ENCODE measurements around the gene PHACTR4. TPM values are rescaled to one million over a fixed set of nuclear protein-coding genes. Genes with fewer than 3 reads are reported as not detected.

Gene PHACTR4
- total RNA-seq, 2 donors from 2014 or later, result 49.9 to 65.0 TPM

- peaks cover 65% of the 10 kb centered on the region for H3K36me3 ChIP-seq (ENCODE audit: control insufficient read depth, insufficient read depth, low read length)
- H3K27ac Mint-ChIP-seq, result peak overlapping the region; percentile 98
- no peaks in the 10 kb centered on the region for H3K4me1 ChIP-seq (ENCODE audit: control insufficient read depth, insufficient read depth, low read length)
- peak overlapping the region; percentile 99 for H3K4me3 Mint-ChIP-seq
- H3K36me3 Mint-ChIP-seq (ENCODE audit: low read depth), result peaks cover 79% of the 10 kb centered on the region
- DNase-seq, result peak; percentile 67
- H3K27ac ChIP-seq (ENCODE audit: low read depth, low read length), result peak overlapping the region; percentile 84
- 92 to 96% methylated on average over 6 to 8 of the region's 8 CpGs for WGBS, 2 experiments (ENCODE audit: insufficient coverage in 1 of 2, insufficient read length in 1 of 2)
- H3K4me3 ChIP-seq (ENCODE audit: low read length), result peak overlapping the region; percentile 93
- H3K9me3 Mint-ChIP-seq, result peaks cover 2% of the 10 kb centered on the region
- H3K9ac ChIP-seq (ENCODE audit: extremely low read depth, low read length, poor library complexity, severe bottlenecking), result peak overlapping the region; percentile 99
- H3K27me3 Mint-ChIP-seq (ENCODE audit: insufficient read depth), result no peaks in the 10 kb centered on the region
- TF ChIP-seq, protein P1, sequence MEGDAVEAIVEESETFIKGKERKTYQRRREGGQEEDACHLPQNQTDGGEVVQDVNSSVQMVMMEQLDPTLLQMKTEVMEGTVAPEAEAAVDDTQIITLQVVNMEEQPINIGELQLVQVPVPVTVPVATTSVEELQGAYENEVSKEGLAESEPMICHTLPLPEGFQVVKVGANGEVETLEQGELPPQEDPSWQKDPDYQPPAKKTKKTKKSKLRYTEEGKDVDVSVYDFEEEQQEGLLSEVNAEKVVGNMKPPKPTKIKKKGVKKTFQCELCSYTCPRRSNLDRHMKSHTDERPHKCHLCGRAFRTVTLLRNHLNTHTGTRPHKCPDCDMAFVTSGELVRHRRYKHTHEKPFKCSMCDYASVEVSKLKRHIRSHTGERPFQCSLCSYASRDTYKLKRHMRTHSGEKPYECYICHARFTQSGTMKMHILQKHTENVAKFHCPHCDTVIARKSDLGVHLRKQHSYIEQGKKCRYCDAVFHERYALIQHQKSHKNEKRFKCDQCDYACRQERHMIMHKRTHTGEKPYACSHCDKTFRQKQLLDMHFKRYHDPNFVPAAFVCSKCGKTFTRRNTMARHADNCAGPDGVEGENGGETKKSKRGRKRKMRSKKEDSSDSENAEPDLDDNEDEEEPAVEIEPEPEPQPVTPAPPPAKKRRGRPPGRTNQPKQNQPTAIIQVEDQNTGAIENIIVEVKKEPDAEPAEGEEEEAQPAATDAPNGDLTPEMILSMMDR (conservative IDR thresholded peaks at IDR 0.05), result no peak
- no peaks in the 10 kb centered on the region for H3K9me3 ChIP-seq (ENCODE audit: control insufficient read depth, low read length)
- no peaks in the 10 kb centered on the region for H3K27me3 ChIP-seq (ENCODE audit: control insufficient read depth, insufficient read depth, low read length, poor library complexity, severe bottlenecking)
- peaks cover 19% of the 10 kb centered on the region for H3K4me1 Mint-ChIP-seq
Observed at GRCh38 chr1:28509705-28510272, 140.2 kb downstream of the PHACTR4 start.

- no peaks in the 10 kb centered on the region for H3K4me1 ChIP-seq (ENCODE audit: control insufficient read depth, insufficient read depth, low read length)
- TF ChIP-seq, protein P1 (conservative IDR thresholded peaks at IDR 0.05), result no peak
- Mint-ChIP-seq H3K4me3 (peak overlapping the region; percentile 99), H3K27ac (peak overlapping the region; percentile 98), H3K4me1 (peaks cover 19% of the 10 kb centered on the region), H3K27me3 (ENCODE audit: insufficient read depth) (no peaks in the 10 kb centered on the region), H3K9me3 (peaks cover 2% of the 10 kb centered on the region), H3K36me3 (ENCODE audit: low read depth) (peaks cover 80% of the 10 kb centered on the region)
- no peaks in the 10 kb centered on the region for H3K27me3 ChIP-seq (ENCODE audit: control insufficient read depth, insufficient read depth, low read length, poor library complexity, severe bottlenecking)
- DNase-seq, result peak; percentile 74
- WGBS, 2 experiments (ENCODE audit: insufficient coverage in 1 of 2, insufficient read length in 1 of 2), result 87 to 90% methylated on average over 8 of the region's 8 CpGs
- peak overlapping the region; percentile 93 for H3K4me3 ChIP-seq (ENCODE audit: low read length)
- H3K9ac ChIP-seq (ENCODE audit: extremely low read depth, low read length, poor library complexity, severe bottlenecking), result peak overlapping the region; percentile 99
- H3K9me3 ChIP-seq (ENCODE audit: control insufficient read depth, low read length), result no peaks in the 10 kb centered on the region
- H3K27ac ChIP-seq (ENCODE audit: low read depth, low read length), result peak overlapping the region; percentile 84
- peaks cover 65% of the 10 kb centered on the region for H3K36me3 ChIP-seq (ENCODE audit: control insufficient read depth, insufficient read depth, low read length)
Observed at GRCh38 chr1:28510273-28510969, 140.9 kb downstream of the PHACTR4 start.

- Histone ChIP-seq H3K4me1 (ENCODE audit: control insufficient read depth, insufficient read depth, low read length) (no peaks in the 10 kb centered on the region), H3K9ac (ENCODE audit: extremely low read depth, low read length, poor library complexity, severe bottlenecking) (peak overlapping the region; percentile 99), H3K27me3 (ENCODE audit: control insufficient read depth, insufficient read depth, low read length, poor library complexity, severe bottlenecking) (no peaks in the 10 kb centered on the region), H3K27ac (ENCODE audit: low read depth, low read length) (peak overlapping the region; percentile 84), H3K9me3 (ENCODE audit: control insufficient read depth, low read length) (no peaks in the 10 kb centered on the region), H3K36me3 (ENCODE audit: control insufficient read depth, insufficient read depth, low read length) (peaks cover 65% of the 10 kb centered on the region), H3K4me3 (ENCODE audit: low read length) (peak overlapping the region; percentile 93)
- Mint-ChIP-seq H3K36me3 (ENCODE audit: low read depth) (peaks cover 78% of the 10 kb centered on the region), H3K27ac (peak overlapping the region; percentile 98), H3K4me1 (peaks cover 19% of the 10 kb centered on the region), H3K27me3 (ENCODE audit: insufficient read depth) (no peaks in the 10 kb centered on the region), H3K9me3 (no peaks in the 10 kb centered on the region), H3K4me3 (peak overlapping the region; percentile 99)
- peak; percentile 72 for DNase-seq
- WGBS, 2 experiments (ENCODE audit: insufficient coverage in 1 of 2, insufficient read length in 1 of 2), result 95 to 100% methylated on average over 2 of the region's 2 CpGs
- TF ChIP-seq, protein P1 (conservative IDR thresholded peaks at IDR 0.05), result no peak
Observed at GRCh38 chr1:28510970-28511440, 141.5 kb downstream of the PHACTR4 start.

Data from endodermal cell (in vitro differentiated cells).